ENCODE data around the gene FAR2. TPM values are rescaled to one million over a fixed set of nuclear protein-coding genes. Genes with fewer than 3 reads are reported as not detected.

FAR2 gene
- total and polyA plus RNA-seq, 2 of the 13 experiments (the other 11 are each of a cell fraction or from before 2014, with no cell fraction given): not detected

DNA sequence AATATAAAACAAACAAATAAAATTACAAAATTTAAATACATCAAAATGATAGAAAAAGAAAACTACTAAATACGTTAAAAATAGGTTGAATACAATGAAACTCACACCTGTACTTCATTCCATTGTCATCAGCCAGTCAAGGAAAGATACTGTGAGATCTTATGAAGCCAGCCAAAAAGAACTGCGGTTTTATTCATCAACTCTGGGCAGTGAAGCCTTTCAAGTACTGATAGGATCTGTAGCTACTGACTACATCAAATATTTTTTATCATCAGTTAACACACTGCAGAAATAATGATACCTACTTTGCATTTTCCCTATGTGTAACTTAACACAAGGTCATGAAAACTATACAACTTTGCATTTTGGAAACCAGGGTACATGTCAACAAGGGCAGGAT is 46.3 kb upstream of the FAR2 start:
- H3K36me3 ChIP-seq (replicated peaks in 1 of 2; ENCODE audit: control insufficient read depth in 1 of 2, insufficient read depth in 2 of 2, low read length in 2 of 2): no peaks in the 10 kb centered on the region
- no peaks in the 10 kb centered on the region for H4K20me1 ChIP-seq (ENCODE audit: insufficient read depth, low read length)
- no peak overlapping the region for H3K4me2 ChIP-seq (ENCODE audit: low read depth, low read length)
- DNase-seq (ENCODE audit: low spot score): no peak
- H3K4me1 ChIP-seq (ENCODE audit: insufficient read depth, low read length): no peaks in the 10 kb centered on the region
- H3K27me3 ChIP-seq (ENCODE audit: control insufficient read depth in 1 of 2, insufficient read depth in 2 of 2, low read length in 2 of 2): no peaks in the 10 kb centered on the region
- WGBS (ENCODE audit: low lambda C conversion rate): 1% methylated on average over 2 of the region's 2 CpGs
- POLR2A ChIA-PET: no interaction called here
- no peak overlapping the region for H2AFZ ChIP-seq (ENCODE audit: low read length)
- CTCF ChIA-PET (ENCODE audit: low intra/inter-chr PET ratio, low total read pairs): no interaction called here
- no TSS peak for BruUV-seq (replicated peaks)
- H3K4me3 ChIP-seq (replicated peaks in 1 of 3; ENCODE audit: insufficient read depth in 1 of 3, low read depth in 2 of 3, low read length in 3 of 3): no peak overlapping the region
- FAIRE-seq: no peak
- no peaks in the 10 kb centered on the region for H3K9me3 ChIP-seq (ENCODE audit: low read length)
- H3K9ac ChIP-seq (ENCODE audit: insufficient read depth, low read depth, low read length): no peak overlapping the region
- no peak for ATAC-seq
- intact Hi-C loops (cut with micrococcal nuclease; ENCODE audit: unreplicated experiment) (no loop called here), in situ Hi-C loops (cut with HindIII; ENCODE audit: extremely low pct_ligation_motif_present, low pct_unique_long_range_greater_than_20kb) (no loop called here)
- no peaks in the 10 kb centered on the region for H3K79me2 ChIP-seq (ENCODE audit: insufficient read depth, low read length)
- H3K27ac ChIP-seq (ENCODE audit: extremely low read length, insufficient read depth, low read length): no peak overlapping the region
- TF ChIP-seq ZNF383 (CRISPR knock-in tag; IDR thresholded peaks at IDR 0.05; ENCODE audit: borderline replicate concordance): no peak
- no peak for TF ChIP-seq ZBTB1 (CRISPR knock-in tag; IDR thresholded peaks at IDR 0.05; ENCODE audit: borderline replicate concordance)
- no peak for TF ChIP-seq NFIB (CRISPR knock-in tag; IDR thresholded peaks at IDR 0.05; ENCODE audit: borderline replicate concordance)
- TF ChIP-seq AKAP8 (CRISPR knock-in tag; IDR thresholded peaks at IDR 0.05): no peak
- TF ChIP-seq, protein P1, sequence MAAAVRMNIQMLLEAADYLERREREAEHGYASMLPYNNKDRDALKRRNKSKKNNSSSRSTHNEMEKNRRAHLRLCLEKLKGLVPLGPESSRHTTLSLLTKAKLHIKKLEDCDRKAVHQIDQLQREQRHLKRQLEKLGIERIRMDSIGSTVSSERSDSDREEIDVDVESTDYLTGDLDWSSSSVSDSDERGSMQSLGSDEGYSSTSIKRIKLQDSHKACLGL (CRISPR knock-in tag; IDR thresholded peaks at IDR 0.05): no peak
- TF ChIP-seq ZBTB8A (CRISPR knock-in tag; IDR thresholded peaks at IDR 0.05; ENCODE audit: borderline replicate concordance, low read depth): no peak
- TF ChIP-seq RBAK (CRISPR knock-in tag; IDR thresholded peaks at IDR 0.05): no peak

DNA sequence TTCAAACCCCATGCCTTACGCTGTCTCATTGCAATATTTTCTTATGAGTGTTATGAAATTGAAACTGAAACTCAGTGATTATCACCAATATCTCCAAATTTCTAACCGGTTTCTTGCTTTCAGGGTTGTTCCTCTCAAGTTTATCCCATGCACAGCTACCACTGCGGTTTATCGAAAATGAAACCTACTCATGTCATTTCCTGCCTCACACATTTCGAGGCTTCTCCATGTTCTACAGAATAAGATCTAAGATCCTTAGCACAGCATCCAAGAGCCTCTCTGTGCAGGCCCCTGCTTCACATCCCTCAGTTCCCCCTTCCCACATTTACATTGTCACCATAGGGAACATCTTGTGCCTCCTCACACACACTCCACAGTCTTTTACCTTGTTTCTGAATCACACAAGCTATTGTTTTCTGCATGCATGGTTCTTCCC is 45.5 kb upstream of the FAR2 start:
- ATAC-seq (no peak), FAIRE-seq (no peak), DNase-seq (ENCODE audit: low spot score) (no peak)
- no peaks in the 10 kb centered on the region for H4K20me1 ChIP-seq (ENCODE audit: insufficient read depth, low read length)
- H3K4me2 ChIP-seq (ENCODE audit: low read depth, low read length): no peak overlapping the region
- no peaks in the 10 kb centered on the region for H3K79me2 ChIP-seq (ENCODE audit: insufficient read depth, low read length)
- H3K36me3 ChIP-seq (replicated peaks in 1 of 2; ENCODE audit: control insufficient read depth in 1 of 2, insufficient read depth in 2 of 2, low read length in 2 of 2): no peaks in the 10 kb centered on the region
- H2AFZ ChIP-seq (ENCODE audit: low read length): no peak overlapping the region
- CTCF ChIA-PET (ENCODE audit: low intra/inter-chr PET ratio, low total read pairs): no interaction called here
- no peaks in the 10 kb centered on the region for H3K27me3 ChIP-seq (ENCODE audit: control insufficient read depth in 1 of 2, insufficient read depth in 2 of 2, low read length in 2 of 2)
- no TSS peak for BruUV-seq (replicated peaks)
- H3K4me1 ChIP-seq (ENCODE audit: insufficient read depth, low read length): no peaks in the 10 kb centered on the region
- 35% methylated on average over 5 of the region's 5 CpGs for WGBS (ENCODE audit: low lambda C conversion rate)
- in situ Hi-C loops (cut with HindIII; ENCODE audit: extremely low pct_ligation_motif_present, low pct_unique_long_range_greater_than_20kb): no loop called here
- no peak overlapping the region for H3K9ac ChIP-seq (ENCODE audit: insufficient read depth, low read depth, low read length)
- intact Hi-C loops (cut with micrococcal nuclease; ENCODE audit: unreplicated experiment): no loop called here
- no peak overlapping the region for H3K4me3 ChIP-seq (replicated peaks in 1 of 3; ENCODE audit: insufficient read depth in 1 of 3, low read depth in 2 of 3, low read length in 3 of 3)
- no peak overlapping the region for H3K27ac ChIP-seq (ENCODE audit: extremely low read length, insufficient read depth, low read length)
- no peaks in the 10 kb centered on the region for H3K9me3 ChIP-seq (ENCODE audit: low read length)
- POLR2A ChIA-PET: no interaction called here
- TF ChIP-seq SRSF4 (IDR thresholded peaks at IDR 0.05; ENCODE audit: low read depth, low read length, poor library complexity, severe bottlenecking): no peak
- no peak for TF ChIP-seq ZNF407 (CRISPR knock-in tag; IDR thresholded peaks at IDR 0.05; ENCODE audit: not compliant biosample characterization)
- no peak for TF ChIP-seq DMAP1 (CRISPR knock-in tag; IDR thresholded peaks at IDR 0.05)
- TF ChIP-seq ZNF672 (CRISPR knock-in tag; IDR thresholded peaks at IDR 0.05): no peak
